ENCODE results near the gene PRR23C. TPM values are rescaled to one million over a fixed set of nuclear protein-coding genes. Genes with fewer than 3 reads are reported as not detected.

Gene PRR23C
- polyA plus RNA-seq, 1 donor (not counting 4 experiments of a cell fraction or from before 2014, with no cell fraction given) = not detected

- dilution Hi-C loops (cut with MboI; ENCODE audit: extremely low pct_ligation_motif_present, low sequenced_read_pairs) = no loop called here
- H3K9ac ChIP-seq (ENCODE audit: control insufficient read depth, extremely low read depth, insufficient read depth, low read length) = no peak overlapping the region
- H3K9me1 ChIP-seq (ENCODE audit: control insufficient read depth, extremely low read depth, insufficient read depth, low read length) = no peaks in the 10 kb centered on the region
These were observed 39.2 kb downstream of the PRR23C start for GRCh38 chr3:139005356-139005993.

GRCh38 chr3:138995706-138996105 lies 49.0 kb downstream of the PRR23C start:
- H3K4me1 ChIP-seq (ENCODE audit: control insufficient read depth, extremely low read depth, insufficient read depth, low read length) = no peaks in the 10 kb centered on the region
- no peak overlapping the region for H3K27ac ChIP-seq (ENCODE audit: control insufficient read depth, insufficient read depth, low read length)
- H3K27me3 ChIP-seq (ENCODE audit: control insufficient read depth, extremely low read depth, insufficient read depth, low read length) = no peaks in the 10 kb centered on the region
- no peaks in the 10 kb centered on the region for H3K79me2 ChIP-seq (ENCODE audit: control insufficient read depth, insufficient read depth, low read length)
- TF ChIP-seq CTCF (optimal IDR thresholded peaks at IDR 0.05 in 1 of 3, IDR thresholded peaks at IDR 0.05 in 1 of 3, conservative IDR thresholded peaks at IDR 0.05 in 1 of 3; ENCODE audit: extremely low read depth in 1 of 3, insufficient read depth in 2 of 3, low read length in 3 of 3) (no peak), EZH2 (IDR thresholded peaks at IDR 0.05; ENCODE audit: low read length) (no peak)
- no peaks in the 10 kb centered on the region for H3K9me1 ChIP-seq (ENCODE audit: control insufficient read depth, extremely low read depth, insufficient read depth, low read length)
- no peak overlapping the region for H3K4me2 ChIP-seq (ENCODE audit: control insufficient read depth, extremely low read depth, insufficient read depth, low read depth, low read length)
- H3K4me3 ChIP-seq (ENCODE audit: control insufficient read depth in 2 of 3, extremely low read depth in 1 of 3, insufficient read depth in 2 of 3, low read depth in 1 of 3, low read length in 3 of 3) = no peak overlapping the region
- dilution Hi-C loops (cut with MboI; ENCODE audit: extremely low pct_ligation_motif_present, low sequenced_read_pairs) = no loop called here
- FAIRE-seq (no peak), DNase-seq (ENCODE audit: low read depth, low spot score) (no peak)
- no peak overlapping the region for H2AFZ ChIP-seq (ENCODE audit: control insufficient read depth, low read length)
- no peak overlapping the region for H3K9ac ChIP-seq (ENCODE audit: control insufficient read depth, extremely low read depth, insufficient read depth, low read length)
- H3K9me3 ChIP-seq (ENCODE audit: control insufficient read depth, low read depth, low read length) = no peaks in the 10 kb centered on the region
- no peaks in the 10 kb centered on the region for H3K36me3 ChIP-seq (ENCODE audit: control insufficient read depth in 2 of 2, extremely low read depth in 1 of 2, insufficient read depth in 2 of 2, low read length in 2 of 2)
- no peaks in the 10 kb centered on the region for H4K20me1 ChIP-seq (ENCODE audit: control insufficient read depth, extremely low read depth, insufficient read depth, low read length)

More at GRCh38 chr3:139005356-139005993, 39.2 kb downstream of the PRR23C start:
- Histone ChIP-seq H3K4me2 (ENCODE audit: control insufficient read depth, extremely low read depth, insufficient read depth, low read depth, low read length) (no peak overlapping the region), H4K20me1 (ENCODE audit: control insufficient read depth, extremely low read depth, insufficient read depth, low read length) (no peaks in the 10 kb centered on the region), H3K4me3 (ENCODE audit: control insufficient read depth in 2 of 3, extremely low read depth in 1 of 3, insufficient read depth in 2 of 3, low read depth in 1 of 3, low read length in 3 of 3) (no peak overlapping the region), H3K4me1 (ENCODE audit: control insufficient read depth, extremely low read depth, insufficient read depth, low read length) (no peaks in the 10 kb centered on the region), H3K27me3 (ENCODE audit: control insufficient read depth, extremely low read depth, insufficient read depth, low read length) (no peaks in the 10 kb centered on the region), H2AFZ (ENCODE audit: control insufficient read depth, low read length) (no peak overlapping the region), H3K36me3 (ENCODE audit: control insufficient read depth in 2 of 2, extremely low read depth in 1 of 2, insufficient read depth in 2 of 2, low read length in 2 of 2) (no peaks in the 10 kb centered on the region), H3K79me2 (ENCODE audit: control insufficient read depth, insufficient read depth, low read length) (no peaks in the 10 kb centered on the region), H3K9me3 (ENCODE audit: control insufficient read depth, low read depth, low read length) (no peaks in the 10 kb centered on the region), H3K27ac (ENCODE audit: control insufficient read depth, insufficient read depth, low read length) (no peak overlapping the region)
- no peak for TF ChIP-seq EZH2 (IDR thresholded peaks at IDR 0.05; ENCODE audit: low read length)
- TF ChIP-seq CTCF (optimal IDR thresholded peaks at IDR 0.05 in 1 of 3, IDR thresholded peaks at IDR 0.05 in 1 of 3, conservative IDR thresholded peaks at IDR 0.05 in 1 of 3; ENCODE audit: extremely low read depth in 1 of 3, insufficient read depth in 2 of 3, low read length in 3 of 3) = no peak
- no peak for DNase-seq (ENCODE audit: low read depth, low spot score)
- no peak for FAIRE-seq

Other genes starting within 250 kb of the PRR23C start
- gene PIK3CB, start 210.0 kb downstream of the PRR23C start, polyA plus RNA-seq = 11.5 to 19.9 TPM (median 18.5 TPM) in 3 replicates
- 0.25 to 0.57 TPM (median 0.26 TPM) in 3 replicates for gene FOXL2, start 97.8 kb downstream of the PRR23C start, polyA plus RNA-seq
- 0.38 to 0.95 TPM (median 0.43 TPM) in 3 replicates for gene FOXL2NB, start 97.7 kb downstream of the PRR23C start, polyA plus RNA-seq
- not detected in 3 replicates for gene PRR23A, start 38.6 kb downstream of the PRR23C start, polyA plus RNA-seq
- gene PRR23B, start 24.0 kb downstream of the PRR23C start, polyA plus RNA-seq = not detected in 3 replicates